ENCODE measurements around the gene INO80.
A peak's percentile ranks its signal among the peaks of the same experiment; 100 is the strongest.
"Not testable (repeated sequence)": the region's sequence is repeated elsewhere in the genome, so short reads cannot be mapped to it uniquely, and the experiment has no call there.

INO80 gene

GRCh38 chr15:41116116-41116961 is at the start of gene INO80:
Gene INO80 (minus strand): TSS chr15:41116280. CDS start chr15:41096310, 19,970 bp downstream.
- no peaks in the 10 kb centered on the region for H3K9me3 ChIP-seq (ENCODE audit: low read length)
- H3K4me1 ChIP-seq (ENCODE audit: insufficient read depth, low read length): peaks cover 15% of the 10 kb centered on the region
- H3K4me3 ChIP-seq (ENCODE audit: low read depth in 1 of 2, low read length in 2 of 2): peak within 1 kb of the TSS; percentile 84 to 93
- H3K9ac ChIP-seq (ENCODE audit: low read length): peak within 1 kb of the TSS; percentile 81
- no peaks in the 10 kb centered on the region for H3K27me3 ChIP-seq (ENCODE audit: control insufficient read depth in 1 of 2, insufficient read depth in 2 of 2, low read length in 2 of 2)
- no peaks in the 10 kb centered on the region for H3K36me3 ChIP-seq (ENCODE audit: insufficient read depth, low read length)
- peak within 1 kb of the TSS; percentile 95 for H3K27ac ChIP-seq (ENCODE audit: low read depth, low read length)

- H3K9ac ChIP-seq (ENCODE audit: low read length): no peak overlapping the region
- H3K36me3 ChIP-seq (ENCODE audit: insufficient read depth, low read length): no peaks in the 10 kb centered on the region
- no peak overlapping the region for H3K27ac ChIP-seq (ENCODE audit: low read depth, low read length)
- H3K27me3 ChIP-seq (ENCODE audit: control insufficient read depth in 1 of 2, insufficient read depth in 2 of 2, low read length in 2 of 2): no peaks in the 10 kb centered on the region
- no peak overlapping the region for H3K4me3 ChIP-seq (ENCODE audit: low read depth in 1 of 2, low read length in 2 of 2)
- no peaks in the 10 kb centered on the region for H3K4me1 ChIP-seq (ENCODE audit: insufficient read depth, low read length)
- H3K9me3 ChIP-seq (ENCODE audit: low read length): no peaks in the 10 kb centered on the region
Observed at GRCh38 chr15:41161736-41162135, 45.7 kb upstream of the INO80 start.

GRCh38 chr15:41161336-41161735 is 45.3 kb upstream of the INO80 start:
- Histone ChIP-seq H3K4me3 (ENCODE audit: low read depth in 1 of 2, low read length in 2 of 2) (no peak overlapping the region), H3K27ac (ENCODE audit: low read depth, low read length) (no peak overlapping the region), H3K9ac (ENCODE audit: low read length) (no peak overlapping the region), H3K4me1 (ENCODE audit: insufficient read depth, low read length) (no peaks in the 10 kb centered on the region), H3K9me3 (ENCODE audit: low read length) (no peaks in the 10 kb centered on the region), H3K27me3 (ENCODE audit: control insufficient read depth in 1 of 2, insufficient read depth in 2 of 2, low read length in 2 of 2) (no peaks in the 10 kb centered on the region), H3K36me3 (ENCODE audit: insufficient read depth, low read length) (no peaks in the 10 kb centered on the region)

- H3K27me3 ChIP-seq (ENCODE audit: control insufficient read depth in 1 of 2, insufficient read depth in 2 of 2, low read length in 2 of 2): no peaks in the 10 kb centered on the region
- H3K36me3 ChIP-seq (ENCODE audit: insufficient read depth, low read length): no peaks in the 10 kb centered on the region
- no peak overlapping the region for H3K27ac ChIP-seq (ENCODE audit: low read depth, low read length)
Observed at GRCh38 chr15:41160639-41161315, 44.7 kb upstream of the INO80 start.

GRCh38 chr15:41154412-41154811 is 38.3 kb upstream of the INO80 start:
- Histone ChIP-seq H3K4me1 (ENCODE audit: insufficient read depth, low read length) (no peaks in the 10 kb centered on the region), H3K9ac (ENCODE audit: low read length) (no peak overlapping the region), H3K36me3 (ENCODE audit: insufficient read depth, low read length) (no peaks in the 10 kb centered on the region), H3K4me3 (ENCODE audit: low read depth in 1 of 2, low read length in 2 of 2) (no peak overlapping the region), H3K27me3 (ENCODE audit: control insufficient read depth in 1 of 2, insufficient read depth in 2 of 2, low read length in 2 of 2) (no peaks in the 10 kb centered on the region), H3K27ac (ENCODE audit: low read depth, low read length) (no peak overlapping the region), H3K9me3 (ENCODE audit: low read length) (no peaks in the 10 kb centered on the region)

More at GRCh38 chr15:41160639-41161315, 44.7 kb upstream of the INO80 start:
- H3K4me3 ChIP-seq (ENCODE audit: low read depth in 1 of 2, low read length in 2 of 2): no peak overlapping the region
- H3K9me3 ChIP-seq (ENCODE audit: low read length): no peaks in the 10 kb centered on the region
- H3K9ac ChIP-seq (ENCODE audit: low read length): no peak overlapping the region
- no peaks in the 10 kb centered on the region for H3K4me1 ChIP-seq (ENCODE audit: insufficient read depth, low read length)

GRCh38 chr15:41153733-41154132 is 37.7 kb upstream of the INO80 start:
- H3K27ac ChIP-seq (ENCODE audit: low read depth, low read length): no peak overlapping the region
- H3K36me3 ChIP-seq (ENCODE audit: insufficient read depth, low read length): no peaks in the 10 kb centered on the region
- no peak overlapping the region for H3K4me3 ChIP-seq (ENCODE audit: low read depth in 1 of 2, low read length in 2 of 2)
- no peaks in the 10 kb centered on the region for H3K9me3 ChIP-seq (ENCODE audit: low read length)
- no peaks in the 10 kb centered on the region for H3K27me3 ChIP-seq (ENCODE audit: control insufficient read depth in 1 of 2, insufficient read depth in 2 of 2, low read length in 2 of 2)
- H3K9ac ChIP-seq (ENCODE audit: low read length): no peak overlapping the region
- no peaks in the 10 kb centered on the region for H3K4me1 ChIP-seq (ENCODE audit: insufficient read depth, low read length)

GRCh38 chr15:41151451-41152005 is 35.4 kb upstream of the INO80 start:
- H3K9me3 ChIP-seq (ENCODE audit: low read length): no peaks in the 10 kb centered on the region

GRCh38 chr15:41150279-41150678 is 34.2 kb upstream of the INO80 start:
- Histone ChIP-seq H3K4me3 (ENCODE audit: low read depth in 1 of 2, low read length in 2 of 2) (no peak overlapping the region), H3K36me3 (ENCODE audit: insufficient read depth, low read length) (no peaks in the 10 kb centered on the region), H3K27ac (ENCODE audit: low read depth, low read length) (no peak overlapping the region), H3K9me3 (ENCODE audit: low read length) (no peaks in the 10 kb centered on the region), H3K9ac (ENCODE audit: low read length) (no peak overlapping the region), H3K27me3 (ENCODE audit: control insufficient read depth in 1 of 2, insufficient read depth in 2 of 2, low read length in 2 of 2) (no peaks in the 10 kb centered on the region), H3K4me1 (ENCODE audit: insufficient read depth, low read length) (no peaks in the 10 kb centered on the region)

More at GRCh38 chr15:41151451-41152005, 35.4 kb upstream of the INO80 start:
- H3K27ac ChIP-seq (ENCODE audit: low read depth, low read length): no peak overlapping the region
- H3K4me3 ChIP-seq (ENCODE audit: low read depth in 1 of 2, low read length in 2 of 2): no peak overlapping the region
- no peaks in the 10 kb centered on the region for H3K36me3 ChIP-seq (ENCODE audit: insufficient read depth, low read length)
- no peak overlapping the region for H3K9ac ChIP-seq (ENCODE audit: low read length)
- no peaks in the 10 kb centered on the region for H3K27me3 ChIP-seq (ENCODE audit: control insufficient read depth in 1 of 2, insufficient read depth in 2 of 2, low read length in 2 of 2)
- H3K4me1 ChIP-seq (ENCODE audit: insufficient read depth, low read length): no peaks in the 10 kb centered on the region

GRCh38 chr15:41148065-41148464 is 32.0 kb upstream of the INO80 start:
- no peak overlapping the region for H3K4me3 ChIP-seq (ENCODE audit: low read depth in 1 of 2, low read length in 2 of 2)
- H3K27ac ChIP-seq (ENCODE audit: low read depth, low read length): no peak overlapping the region
- no peaks in the 10 kb centered on the region for H3K9me3 ChIP-seq (ENCODE audit: low read length)
- H3K27me3 ChIP-seq (ENCODE audit: control insufficient read depth in 1 of 2, insufficient read depth in 2 of 2, low read length in 2 of 2): no peaks in the 10 kb centered on the region
- H3K9ac ChIP-seq (ENCODE audit: low read length): no peak overlapping the region
- no peaks in the 10 kb centered on the region for H3K36me3 ChIP-seq (ENCODE audit: insufficient read depth, low read length)
- H3K4me1 ChIP-seq (ENCODE audit: insufficient read depth, low read length): no peaks in the 10 kb centered on the region

- H3K36me3 ChIP-seq (ENCODE audit: insufficient read depth, low read length): no peaks in the 10 kb centered on the region
- no peak overlapping the region for H3K9ac ChIP-seq (ENCODE audit: low read length)
- no peak overlapping the region for H3K4me3 ChIP-seq (ENCODE audit: low read depth in 1 of 2, low read length in 2 of 2)
- H3K27ac ChIP-seq (ENCODE audit: low read depth, low read length): no peak overlapping the region
- H3K9me3 ChIP-seq (ENCODE audit: low read length): no peaks in the 10 kb centered on the region
- H3K4me1 ChIP-seq (ENCODE audit: insufficient read depth, low read length): no peaks in the 10 kb centered on the region
- H3K27me3 ChIP-seq (ENCODE audit: control insufficient read depth in 1 of 2, insufficient read depth in 2 of 2, low read length in 2 of 2): no peaks in the 10 kb centered on the region
Observed at GRCh38 chr15:41139619-41140018, 23.5 kb upstream of the INO80 start.

- H3K9me3 ChIP-seq (ENCODE audit: low read length); H3K4me1 ChIP-seq (ENCODE audit: insufficient read depth, low read length); H3K9ac ChIP-seq (ENCODE audit: low read length); H3K27me3 ChIP-seq (ENCODE audit: control insufficient read depth in 1 of 2, insufficient read depth in 2 of 2, low read length in 2 of 2); H3K27ac ChIP-seq (ENCODE audit: low read depth, low read length); H3K36me3 ChIP-seq (ENCODE audit: insufficient read depth, low read length); H3K4me3 ChIP-seq (ENCODE audit: low read depth in 1 of 2, low read length in 2 of 2): not testable (repeated sequence)
Observed at GRCh38 chr15:41139112-41139511, 23.0 kb upstream of the INO80 start.

Measured in muscle layer of colon (tissue), 2 donors.